Fibroblast of lung (primary cell): ENCODE measurements around the gene ZXDC.

Experiments used
- EZH2 ChIP-seq: IDR thresholded peaks from 2 replicates; pipeline ENCODE4 v1.5.1; 2012; ENCODE audit warnings: low read length, control low read depth, mild to moderate bottlenecking; ENCODE audit errors: missing control alignments
- TF ChIP-seq, protein P1 (sequence below), 2 donors: IDR thresholded peaks in 1 of 2; conservative IDR thresholded peaks in 1 of 2; 1 replicate in 1 of 2; 2 replicates in 1 of 2; pipeline ENCODE4 v1.5.1; 2011 to 2012; ENCODE audit warnings: low read length in 2 of 2, control low read depth in 1 of 2, inconsistent platforms in 1 of 2, low read depth in 1 of 2, mild to moderate bottlenecking in 1 of 2

DNA sequence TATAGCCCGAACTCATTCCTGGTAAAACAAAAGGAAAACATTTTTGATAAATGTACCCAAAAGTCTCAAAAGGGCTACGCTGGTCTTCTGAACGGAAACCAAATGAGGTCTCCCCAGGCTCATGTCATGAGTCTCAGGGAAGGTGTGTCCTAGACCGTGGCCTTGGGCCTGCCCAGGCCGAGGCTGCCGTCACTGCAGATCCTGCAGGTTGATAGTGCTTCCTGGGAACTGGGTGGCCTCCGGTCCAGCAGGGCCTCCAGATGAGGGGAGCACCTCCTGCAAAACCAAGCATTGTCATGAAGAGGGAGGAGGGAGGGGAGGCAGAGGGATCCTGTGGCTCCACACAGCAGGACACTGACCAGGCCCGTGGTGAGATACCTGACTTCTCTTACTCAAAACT, 37.5 kb downstream of the ZXDC start:
- TF ChIP-seq, protein P1, sequence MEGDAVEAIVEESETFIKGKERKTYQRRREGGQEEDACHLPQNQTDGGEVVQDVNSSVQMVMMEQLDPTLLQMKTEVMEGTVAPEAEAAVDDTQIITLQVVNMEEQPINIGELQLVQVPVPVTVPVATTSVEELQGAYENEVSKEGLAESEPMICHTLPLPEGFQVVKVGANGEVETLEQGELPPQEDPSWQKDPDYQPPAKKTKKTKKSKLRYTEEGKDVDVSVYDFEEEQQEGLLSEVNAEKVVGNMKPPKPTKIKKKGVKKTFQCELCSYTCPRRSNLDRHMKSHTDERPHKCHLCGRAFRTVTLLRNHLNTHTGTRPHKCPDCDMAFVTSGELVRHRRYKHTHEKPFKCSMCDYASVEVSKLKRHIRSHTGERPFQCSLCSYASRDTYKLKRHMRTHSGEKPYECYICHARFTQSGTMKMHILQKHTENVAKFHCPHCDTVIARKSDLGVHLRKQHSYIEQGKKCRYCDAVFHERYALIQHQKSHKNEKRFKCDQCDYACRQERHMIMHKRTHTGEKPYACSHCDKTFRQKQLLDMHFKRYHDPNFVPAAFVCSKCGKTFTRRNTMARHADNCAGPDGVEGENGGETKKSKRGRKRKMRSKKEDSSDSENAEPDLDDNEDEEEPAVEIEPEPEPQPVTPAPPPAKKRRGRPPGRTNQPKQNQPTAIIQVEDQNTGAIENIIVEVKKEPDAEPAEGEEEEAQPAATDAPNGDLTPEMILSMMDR (conservative IDR thresholded peaks at IDR 0.05 in 1 of 2, IDR thresholded peaks at IDR 0.05 in 1 of 2; ENCODE audit: low read depth in 1 of 2, low read length in 2 of 2): no peak
- TF ChIP-seq EZH2: no peak
